Keratinocyte (primary cell): Measurements from ENCODE around the gene TSC22D2. TPM values are rescaled to one million over a fixed set of nuclear protein-coding genes. Genes with fewer than 3 reads are reported as not detected.

ENCODE experiments used
- DNase-seq: peaks from one replicate; pipeline ENCODE4 v3.0.0-alpha.2; 2011; ENCODE audit warnings: low read depth, missing footprints, low spot score
- FAIRE-seq: peaks from 2 replicates; lab custom pipeline; 2011; peaks lifted over from hg19 to GRCh38; lab: Jason Lieb, UNC
- H2AFZ ChIP-seq: 2 replicates; pipeline ENCODE4 v1.6.0; 2012; ENCODE audit warnings: low read length, control low read depth, inconsistent platforms; ENCODE audit not compliant: control insufficient read depth
- H3K27ac ChIP-seq: 2 replicates; pipeline ENCODE4 v1.5.1; 2011; ENCODE audit warnings: low read length; ENCODE audit not compliant: control insufficient read depth, insufficient read depth
- H3K27me3 ChIP-seq: 3 replicates; pipeline ENCODE4 v1.6.0; 2011; ENCODE audit warnings: low read length; ENCODE audit not compliant: control insufficient read depth, insufficient read depth; ENCODE audit errors: extremely low read depth
- H3K36me3 ChIP-seq, 2 experiments: 2 replicates in 1 of 2; 3 replicates in 1 of 2; pipeline ENCODE4 v1.5.1; 2011; ENCODE audit warnings: low read length in 2 of 2, mild to moderate bottlenecking in 1 of 2; ENCODE audit not compliant: control insufficient read depth in 2 of 2, insufficient read depth in 2 of 2; ENCODE audit errors: extremely low read depth in 1 of 2
- H3K4me1 ChIP-seq: 3 replicates; pipeline ENCODE4 v1.5.1; 2011; ENCODE audit warnings: low read length; ENCODE audit not compliant: control insufficient read depth, insufficient read depth; ENCODE audit errors: extremely low read depth
- H3K4me2 ChIP-seq: 3 replicates; pipeline ENCODE4 v1.6.0; 2011; ENCODE audit warnings: low read depth, low read length; ENCODE audit not compliant: control insufficient read depth, insufficient read depth; ENCODE audit errors: extremely low read depth
- H3K4me3 ChIP-seq, 3 experiments: fragments of 200-600 bp in 1 of 3; sonication (generic) in 1 of 3; 2 replicates in 2 of 3; 3 replicates in 1 of 3; pipeline ENCODE4 v1.5.1; 2011 to 2016; ENCODE audit warnings: low read length in 3 of 3, mild to moderate bottlenecking in 3 of 3, control low read depth in 2 of 3, inconsistent platforms in 1 of 3, low read depth in 1 of 3, mixed read lengths in 1 of 3, mixed run types in 1 of 3, moderate library complexity in 1 of 3; ENCODE audit not compliant: control insufficient read depth in 2 of 3, insufficient read depth in 2 of 3; ENCODE audit errors: extremely low read depth in 1 of 3
- H3K79me2 ChIP-seq: 2 replicates; pipeline ENCODE4 v1.6.0; 2012; ENCODE audit warnings: low read length; ENCODE audit not compliant: control insufficient read depth, insufficient read depth
- H3K9ac ChIP-seq: 3 replicates; pipeline ENCODE4 v1.6.0; 2011; ENCODE audit warnings: low read length; ENCODE audit not compliant: control insufficient read depth, insufficient read depth; ENCODE audit errors: extremely low read depth
- H3K9me1 ChIP-seq: 3 replicates; pipeline ENCODE4 v1.6.0; 2011; ENCODE audit warnings: low read length; ENCODE audit not compliant: control insufficient read depth, insufficient read depth; ENCODE audit errors: extremely low read depth
- H3K9me3 ChIP-seq: 2 replicates; pipeline ENCODE4 v1.5.1; 2012; ENCODE audit warnings: low read depth, low read length; ENCODE audit not compliant: control insufficient read depth
- H4K20me1 ChIP-seq: 3 replicates; pipeline ENCODE4 v1.6.0; 2011; ENCODE audit warnings: low read length; ENCODE audit not compliant: control insufficient read depth, insufficient read depth; ENCODE audit errors: extremely low read depth
- EZH2 ChIP-seq: IDR thresholded peaks from one replicate; pipeline ENCODE4 v1.6.1; 2012; ENCODE audit warnings: inconsistent platforms, mild to moderate bottlenecking, low read length, moderate library complexity
- dilution Hi-C: fragments of 300-500 bp; cut with MboI; formaldehyde crosslinking; loops from one replicate; pipeline ENCODE4 v1.7.0; 2020; ENCODE audit warnings: low sequenced_read_pairs; ENCODE audit not compliant: extremely low pct_ligation_motif_present
- polyA plus RNA-seq, 5 experiments: library from polyadenylated mRNA; depleted of rRNA in 3 of 5; stranded (reverse) in 3 of 5; stranded (forward) in 1 of 5; unstranded in 1 of 5; fragments of >200 nt; gene quantifications; 1 replicate in 1 of 5; 2 replicates in 3 of 5; 3 replicates in 1 of 5; pipeline versions ENCODE4 v1.2.1 to v1.2.3, GENCODE V29; 2011 to 2012; ENCODE audit warnings: missing spikeins in 2 of 5, low read depth in 1 of 5, low replicate concordance in 1 of 5
- TF ChIP-seq, protein P1 (sequence below), 3 experiments: IDR thresholded peaks in 1 of 3; conservative IDR thresholded peaks in 1 of 3; optimal IDR thresholded peaks in 1 of 3; 2 replicates in 2 of 3; 3 replicates in 1 of 3; pipeline versions ENCODE3 to v1.5.1; 2011; ENCODE audit warnings: low read length in 3 of 3, mild to moderate bottlenecking in 3 of 3, moderate library complexity in 2 of 3, control low read depth in 1 of 3, inconsistent platforms in 1 of 3; ENCODE audit not compliant: insufficient read depth in 2 of 3; ENCODE audit errors: extremely low read depth in 1 of 3

Gene TSC22D2
- polyA plus RNA-seq, 1 donor (not counting 4 experiments of a cell fraction or from before 2014, with no cell fraction given), result 22.3 TPM

GRCh38 chr3:150458001-150458400, 49.9 kb downstream of the TSC22D2 start:
- dilution Hi-C loops, result no loop called here
- Histone ChIP-seq H4K20me1 (no peaks in the 10 kb centered on the region), H3K79me2 (peaks cover 24% of the 10 kb centered on the region), H3K9me3 (no peaks in the 10 kb centered on the region), H2AFZ (no peak overlapping the region), H3K9me1 (no peaks in the 10 kb centered on the region), H3K27ac (no peak overlapping the region), H3K36me3 (peaks cover 9 to 10% of the 10 kb centered on the region in 2 experiments), H3K4me2 (no peak overlapping the region), H3K27me3 (no peaks in the 10 kb centered on the region), H3K9ac (no peak overlapping the region), H3K4me3 (no peak overlapping the region), H3K4me1 (no peaks in the 10 kb centered on the region)
- DNase-seq, result no peak
- FAIRE-seq, result no peak
- no peak for TF ChIP-seq EZH2
- TF ChIP-seq, protein P1, sequence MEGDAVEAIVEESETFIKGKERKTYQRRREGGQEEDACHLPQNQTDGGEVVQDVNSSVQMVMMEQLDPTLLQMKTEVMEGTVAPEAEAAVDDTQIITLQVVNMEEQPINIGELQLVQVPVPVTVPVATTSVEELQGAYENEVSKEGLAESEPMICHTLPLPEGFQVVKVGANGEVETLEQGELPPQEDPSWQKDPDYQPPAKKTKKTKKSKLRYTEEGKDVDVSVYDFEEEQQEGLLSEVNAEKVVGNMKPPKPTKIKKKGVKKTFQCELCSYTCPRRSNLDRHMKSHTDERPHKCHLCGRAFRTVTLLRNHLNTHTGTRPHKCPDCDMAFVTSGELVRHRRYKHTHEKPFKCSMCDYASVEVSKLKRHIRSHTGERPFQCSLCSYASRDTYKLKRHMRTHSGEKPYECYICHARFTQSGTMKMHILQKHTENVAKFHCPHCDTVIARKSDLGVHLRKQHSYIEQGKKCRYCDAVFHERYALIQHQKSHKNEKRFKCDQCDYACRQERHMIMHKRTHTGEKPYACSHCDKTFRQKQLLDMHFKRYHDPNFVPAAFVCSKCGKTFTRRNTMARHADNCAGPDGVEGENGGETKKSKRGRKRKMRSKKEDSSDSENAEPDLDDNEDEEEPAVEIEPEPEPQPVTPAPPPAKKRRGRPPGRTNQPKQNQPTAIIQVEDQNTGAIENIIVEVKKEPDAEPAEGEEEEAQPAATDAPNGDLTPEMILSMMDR (optimal IDR thresholded peaks at IDR 0.05 in 1 of 3, IDR thresholded peaks at IDR 0.05 in 1 of 3, conservative IDR thresholded peaks at IDR 0.05 in 1 of 3; ENCODE audit: extremely low read depth in 1 of 3, insufficient read depth in 2 of 3, low read length in 3 of 3), result no peak

DNA sequence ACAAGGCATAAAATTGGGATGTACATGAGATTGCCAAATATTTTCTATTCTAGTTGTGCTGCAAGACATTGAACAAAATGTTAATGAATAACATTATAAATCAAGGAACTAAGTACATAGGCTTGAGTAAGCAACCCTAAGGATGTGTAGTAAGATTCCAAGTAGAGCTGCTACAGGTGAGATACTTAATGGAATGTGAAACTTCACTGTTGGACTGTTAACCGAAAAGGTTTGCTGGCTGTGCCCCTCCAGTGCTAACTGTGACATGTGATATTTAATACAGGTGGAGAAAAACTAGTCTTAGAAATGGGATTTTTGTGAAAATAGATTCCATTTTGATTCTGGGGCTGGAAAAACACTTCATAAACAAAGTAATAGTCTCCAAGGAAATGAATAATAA, 52.4 kb downstream of the TSC22D2 start:
- Histone ChIP-seq H2AFZ (no peak overlapping the region), H3K9ac (no peak overlapping the region), H3K36me3 (peaks cover 9 to 10% of the 10 kb centered on the region in 2 experiments), H4K20me1 (no peaks in the 10 kb centered on the region), H3K27me3 (no peaks in the 10 kb centered on the region), H3K4me3 (no peak overlapping the region), H3K79me2 (peaks cover 3% of the 10 kb centered on the region), H3K27ac (no peak overlapping the region), H3K9me1 (no peaks in the 10 kb centered on the region), H3K4me2 (no peak overlapping the region), H3K9me3 (no peaks in the 10 kb centered on the region), H3K4me1 (no peaks in the 10 kb centered on the region)
- no peak for TF ChIP-seq EZH2
- TF ChIP-seq, protein P1 (optimal IDR thresholded peaks at IDR 0.05 in 1 of 3, IDR thresholded peaks at IDR 0.05 in 1 of 3, conservative IDR thresholded peaks at IDR 0.05 in 1 of 3; ENCODE audit: extremely low read depth in 1 of 3, insufficient read depth in 2 of 3, low read length in 3 of 3), result no peak
- dilution Hi-C loops, result no loop called here
- FAIRE-seq (no peak), DNase-seq (no peak)
